ENCODE data around the gene NKPD1. TPM values are rescaled to one million over a fixed set of nuclear protein-coding genes. Genes with fewer than 3 reads are reported as not detected.
A peak's percentile ranks its signal among the peaks of the same experiment; 100 is the strongest.

The NKPD1 gene
- total and polyA plus RNA-seq, 2 experiments from 2014 or later: 2.9 to 3.3 TPM

- H3K27me3 ChIP-seq: peaks cover 17% of the 10 kb centered on the region
- TF ChIP-seq CTCF (IDR thresholded peaks at IDR 0.05; ENCODE audit: low read depth, low read length): no peak
- DNase-seq (ENCODE audit: low read depth in 1 of 2, low spot score in 1 of 2): no peak
These were observed 12.7 kb downstream of the NKPD1 start for GRCh38 chr19:45147835-45148676.

GRCh38 chr19:45146741-45147205 is 14.0 kb downstream of the NKPD1 start:
- H3K27ac ChIP-seq: peak overlapping the region; percentile 34
- H3K4me3 ChIP-seq: no peak overlapping the region
- peaks cover 4% of the 10 kb centered on the region for H3K27me3 ChIP-seq
- no peaks in the 10 kb centered on the region for H3K9me3 ChIP-seq (ENCODE audit: low read depth)
- peaks cover 7% of the 10 kb centered on the region for H3K36me3 ChIP-seq
- TF ChIP-seq CTCF (IDR thresholded peaks at IDR 0.05; ENCODE audit: low read depth, low read length): no peak
- H3K4me1 ChIP-seq (ENCODE audit: low read depth): peaks cover 15% of the 10 kb centered on the region
- no peak for DNase-seq (ENCODE audit: low read depth in 1 of 2, low spot score in 1 of 2)

More at GRCh38 chr19:45147835-45148676, 12.7 kb downstream of the NKPD1 start:
- H3K4me3 ChIP-seq: no peak overlapping the region
- no peaks in the 10 kb centered on the region for H3K9me3 ChIP-seq (ENCODE audit: low read depth)
- peaks cover 15% of the 10 kb centered on the region for H3K4me1 ChIP-seq (ENCODE audit: low read depth)
- H3K36me3 ChIP-seq: no peaks in the 10 kb centered on the region
- no peak overlapping the region for H3K27ac ChIP-seq

- H3K36me3 ChIP-seq: peaks cover 7% of the 10 kb centered on the region
These were observed 14.5 kb downstream of the NKPD1 start for GRCh38 chr19:45146251-45146650.

GRCh38 chr19:45145270-45146189 is 15.3 kb downstream of the NKPD1 start:
- Histone ChIP-seq H3K9me3 (ENCODE audit: low read depth) (no peaks in the 10 kb centered on the region), H3K27ac (peak overlapping the region; percentile 34), H3K4me3 (no peak overlapping the region), H3K36me3 (peaks cover 7% of the 10 kb centered on the region), H3K4me1 (ENCODE audit: low read depth) (peaks cover 14% of the 10 kb centered on the region), H3K27me3 (no peaks in the 10 kb centered on the region)
- no peak for TF ChIP-seq CTCF (IDR thresholded peaks at IDR 0.05; ENCODE audit: low read depth, low read length)
- DNase-seq (ENCODE audit: low read depth in 1 of 2, low spot score in 1 of 2): no peak

More at GRCh38 chr19:45146251-45146650, 14.5 kb downstream of the NKPD1 start:
- H3K9me3 ChIP-seq (ENCODE audit: low read depth): no peaks in the 10 kb centered on the region
- H3K4me1 ChIP-seq (ENCODE audit: low read depth): peaks cover 15% of the 10 kb centered on the region
- no peak for TF ChIP-seq CTCF (IDR thresholded peaks at IDR 0.05; ENCODE audit: low read depth, low read length)
- DNase-seq (ENCODE audit: low read depth in 1 of 2, low spot score in 1 of 2): no peak
- H3K4me3 ChIP-seq: no peak overlapping the region
- H3K27ac ChIP-seq: peak overlapping the region; percentile 34
- H3K27me3 ChIP-seq: no peaks in the 10 kb centered on the region

GRCh38 chr19:45144431-45145269 is 16.1 kb downstream of the NKPD1 start:
- no peak for TF ChIP-seq CTCF (IDR thresholded peaks at IDR 0.05; ENCODE audit: low read depth, low read length)
- H3K27me3 ChIP-seq: no peaks in the 10 kb centered on the region
- peaks cover 6% of the 10 kb centered on the region for H3K4me1 ChIP-seq (ENCODE audit: low read depth)
- peaks cover 7% of the 10 kb centered on the region for H3K36me3 ChIP-seq
- H3K4me3 ChIP-seq: no peak overlapping the region
- no peak for DNase-seq (ENCODE audit: low read depth in 1 of 2, low spot score in 1 of 2)
- H3K9me3 ChIP-seq (ENCODE audit: low read depth): no peaks in the 10 kb centered on the region
- H3K27ac ChIP-seq: no peak overlapping the region
